DND-41 (cell line): ENCODE measurements around the gene AOPEP.

Experiments
- EZH2 ChIP-seq: IDR thresholded peaks from 3 replicates; pipeline ENCODE4 v1.6.1; 2012; ENCODE audit warnings: borderline replicate concordance, low read depth, mild to moderate bottlenecking, moderate library complexity, low read length, inconsistent platforms; ENCODE audit not compliant: severe bottlenecking
- TF ChIP-seq, protein P1 (sequence below): IDR thresholded peaks from 2 replicates; pipeline ENCODE4 v1.5.1; 2012; ENCODE audit warnings: borderline replicate concordance, low read length, moderate library complexity, mild to moderate bottlenecking; ENCODE audit not compliant: poor library complexity, severe bottlenecking; ENCODE audit errors: extremely low read depth

DNA sequence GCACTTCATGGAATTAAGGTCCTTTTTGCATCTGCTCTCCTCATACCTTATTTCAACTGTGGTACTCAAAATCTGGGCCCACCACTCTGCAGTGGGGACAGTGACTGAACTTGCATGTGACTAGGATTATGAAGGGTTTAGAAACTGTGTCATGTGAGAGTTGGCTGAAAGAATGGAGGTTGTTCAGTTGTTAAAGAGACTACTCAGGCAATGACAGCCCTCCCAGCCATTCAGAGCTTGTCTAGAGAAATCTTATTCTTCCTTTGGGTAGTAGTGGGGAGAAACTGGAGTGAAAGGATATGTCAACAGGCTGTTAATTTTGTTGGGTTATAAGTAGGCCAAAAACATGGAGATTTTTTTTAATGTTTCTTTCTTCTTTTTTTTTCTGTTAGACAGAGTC lies 10.3 kb downstream of the AOPEP start:
- TF ChIP-seq, protein P1, sequence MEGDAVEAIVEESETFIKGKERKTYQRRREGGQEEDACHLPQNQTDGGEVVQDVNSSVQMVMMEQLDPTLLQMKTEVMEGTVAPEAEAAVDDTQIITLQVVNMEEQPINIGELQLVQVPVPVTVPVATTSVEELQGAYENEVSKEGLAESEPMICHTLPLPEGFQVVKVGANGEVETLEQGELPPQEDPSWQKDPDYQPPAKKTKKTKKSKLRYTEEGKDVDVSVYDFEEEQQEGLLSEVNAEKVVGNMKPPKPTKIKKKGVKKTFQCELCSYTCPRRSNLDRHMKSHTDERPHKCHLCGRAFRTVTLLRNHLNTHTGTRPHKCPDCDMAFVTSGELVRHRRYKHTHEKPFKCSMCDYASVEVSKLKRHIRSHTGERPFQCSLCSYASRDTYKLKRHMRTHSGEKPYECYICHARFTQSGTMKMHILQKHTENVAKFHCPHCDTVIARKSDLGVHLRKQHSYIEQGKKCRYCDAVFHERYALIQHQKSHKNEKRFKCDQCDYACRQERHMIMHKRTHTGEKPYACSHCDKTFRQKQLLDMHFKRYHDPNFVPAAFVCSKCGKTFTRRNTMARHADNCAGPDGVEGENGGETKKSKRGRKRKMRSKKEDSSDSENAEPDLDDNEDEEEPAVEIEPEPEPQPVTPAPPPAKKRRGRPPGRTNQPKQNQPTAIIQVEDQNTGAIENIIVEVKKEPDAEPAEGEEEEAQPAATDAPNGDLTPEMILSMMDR: no peak
- TF ChIP-seq EZH2: no peak
